PC-9 (cell line): Measurements from ENCODE around the gene ADTRP.

ENCODE experiments used
- EZH2 ChIP-seq: fragments of 200-600 bp; sonication (generic); IDR thresholded peaks from 2 replicates; pipeline ENCODE4 v1.8.0; 2017; ENCODE audit warnings: antibody characterized with exemption, low read depth
- TF ChIP-seq, protein P1 (sequence below): fragments of 200-600 bp; sonication (generic); conservative IDR thresholded peaks from 2 replicates; pipeline ENCODE4 v1.6.1; 2017; ENCODE audit warnings: mixed run types, antibody characterized with exemption, mild to moderate bottlenecking, moderate library complexity

GRCh38 chr6:11812951-11813350, 34.3 kb upstream of the ADTRP start:
- TF ChIP-seq, protein P1, sequence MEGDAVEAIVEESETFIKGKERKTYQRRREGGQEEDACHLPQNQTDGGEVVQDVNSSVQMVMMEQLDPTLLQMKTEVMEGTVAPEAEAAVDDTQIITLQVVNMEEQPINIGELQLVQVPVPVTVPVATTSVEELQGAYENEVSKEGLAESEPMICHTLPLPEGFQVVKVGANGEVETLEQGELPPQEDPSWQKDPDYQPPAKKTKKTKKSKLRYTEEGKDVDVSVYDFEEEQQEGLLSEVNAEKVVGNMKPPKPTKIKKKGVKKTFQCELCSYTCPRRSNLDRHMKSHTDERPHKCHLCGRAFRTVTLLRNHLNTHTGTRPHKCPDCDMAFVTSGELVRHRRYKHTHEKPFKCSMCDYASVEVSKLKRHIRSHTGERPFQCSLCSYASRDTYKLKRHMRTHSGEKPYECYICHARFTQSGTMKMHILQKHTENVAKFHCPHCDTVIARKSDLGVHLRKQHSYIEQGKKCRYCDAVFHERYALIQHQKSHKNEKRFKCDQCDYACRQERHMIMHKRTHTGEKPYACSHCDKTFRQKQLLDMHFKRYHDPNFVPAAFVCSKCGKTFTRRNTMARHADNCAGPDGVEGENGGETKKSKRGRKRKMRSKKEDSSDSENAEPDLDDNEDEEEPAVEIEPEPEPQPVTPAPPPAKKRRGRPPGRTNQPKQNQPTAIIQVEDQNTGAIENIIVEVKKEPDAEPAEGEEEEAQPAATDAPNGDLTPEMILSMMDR, result no peak
- TF ChIP-seq EZH2, result no peak
